Pancreas (tissue), 10 donors: ENCODE data around the gene ERF. TPM values are rescaled to one million over a fixed set of nuclear protein-coding genes. Genes with fewer than 3 reads are reported as not detected.

Experiments
- ATAC-seq, 4 donors: fragments of 200-7000 bp; cut with Tn5 transposase; one replicate each; pipeline versions ENCODE4 v1.8.0 to v1.9.1; 2020; ENCODE audit warnings: mild to moderate bottlenecking in 4 of 4, moderate library complexity in 4 of 4
- DNase-seq, 6 donors: peaks; one replicate each; pipeline ENCODE4 v3.0.0-alpha.2; 2020
- FAIRE-seq: peaks from 2 replicates; lab custom pipeline; 2012; peaks lifted over from hg19 to GRCh38; lab: Jason Lieb, UNC
- H3K27ac ChIP-seq, 4 donors: fragments of 200-600 bp; sonication (generic); 1 replicate in 3 of 4; 2 replicates in 1 of 4; pipeline versions ENCODE4 v1.5.0 to v1.8.0; 2020
- H3K27me3 ChIP-seq, 4 donors: fragments of 200-600 bp; one replicate each; pipeline ENCODE4 v1.8.0; 2021
- H3K36me3 ChIP-seq, 3 donors: fragments of 200-600 bp; sonication (generic) in 1 of 3; one replicate each; pipeline versions ENCODE4 v1.5.0 to v1.8.0; 2020 to 2021
- H3K4me1 ChIP-seq, 3 donors: fragments of 200-600 bp; one replicate each; pipeline ENCODE4 v1.8.0; 2021
- H3K4me3 ChIP-seq, 4 donors: fragments of 200-600 bp; sonication (generic) in 2 of 4; one replicate each; pipeline versions ENCODE4 v1.5.0 to v1.8.0; 2020 to 2021
- H3K9me3 ChIP-seq, 4 donors: fragments of 200-600 bp; one replicate each; pipeline ENCODE4 v1.8.0; 2021
- WGBS, 2 donors: extraction: QIAGEN DNeasy Blood & Tissue Kit; methylation state at CpG; one replicate each; pipeline ENCODE4 v1.1.7; 2013; 5-methylcytosine and 5-hydroxymethylcytosine counted together
- intact Hi-C, 3 donors: fragments of 100-400 bp; cut with DNase I; formaldehyde crosslinking; loops; one replicate each; pipeline versions ENCODE4 v1.11.1 to v1.14.2; 2022
- polyA plus RNA-seq, 2 donors: library from polyadenylated mRNA; stranded (reverse); fragments of 200-250 nt; gene quantifications; one replicate each; pipeline ENCODE4 v1.2.3, GENCODE V29; 2013
- total RNA-seq, 6 donors: library from RNA; stranded (reverse); fragmentation: NEBNext Ultra II Directional in 4 of 6; extraction: Animal tissue kit (Norgen Biotek cat#: 25700) in 4 of 6; gene quantifications; one replicate each; pipeline versions ENCODE4 v1.2.1 to v1.2.4, GENCODE V29; 2021 to 2023
- TF ChIP-seq, protein P1 (sequence below), 4 donors: fragments of 200-600 bp; sonication (generic) in 3 of 4; IDR thresholded peaks; one replicate each; pipeline versions ENCODE4 v1.5.0 to v1.8.0; 2021; ENCODE audit warnings: antibody characterized with exemption in 4 of 4
- donor health status: healthy with polysubstance abuse.
- donor health status: DM: no; HTN: no; CAD: no; lungs with moderate emphysema.
- donor health status: DM: no; HTN: no; CAD: no.
- donor health status: control.
- donor health status: control.
- donor health status: Bipolar disorder and iron deficiency.
- donor health status: DM: yes; HTN: yes; CAD: no.
- donor health status: DM: no; HTN: no; CAD: no.
- donor health status: DM: no; HTN: no; CAD: no.
- donor health status: DM: yes; HTN: yes; CAD: no.

The ERF gene
- total and polyA plus RNA-seq, 8 donors: 20.5 to 48.5 (median 22.9) TPM

DNA sequence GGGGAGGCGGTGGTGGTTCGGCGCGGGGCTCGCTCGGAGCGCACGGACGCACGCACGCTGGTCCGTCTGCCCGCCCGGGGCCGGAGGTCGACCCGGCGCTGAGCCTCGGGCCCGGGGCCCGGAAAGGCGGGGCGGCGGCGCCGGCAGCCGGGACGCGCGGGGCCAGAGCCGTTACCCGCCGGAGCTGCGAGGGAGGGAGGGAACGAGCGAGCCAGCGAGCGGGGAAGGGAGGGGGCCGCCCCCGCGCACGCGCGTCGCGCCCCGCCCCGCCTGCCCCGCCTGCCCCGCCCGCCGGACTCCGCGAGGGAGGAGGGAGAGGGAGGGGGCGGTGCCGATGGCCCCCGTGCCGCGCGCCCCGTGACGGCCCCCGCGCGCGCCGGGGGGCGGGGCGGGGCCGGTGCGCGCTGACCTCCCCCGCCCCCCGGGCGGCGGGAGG, 29.2 kb upstream of the ERF start:
- peaks cover 5 to 19% (median 12%) of the 10 kb centered on the region in 3 donors for H3K36me3 ChIP-seq
- peak overlapping the region in 3 of 4 donors; percentile 67 to 90 (median 79) for H3K27ac ChIP-seq
- no peaks in the 10 kb centered on the region for H3K27me3 ChIP-seq
- intact Hi-C loops: no loop called here
- DNase-seq: peak; percentile 78 to 92 (median 89)
- FAIRE-seq: no peak
- H3K4me3 ChIP-seq: peak overlapping the region in 3 of 4 donors; percentile 40 to 54 (median 44)
- peak; percentile 20 to 63 (median 48) for ATAC-seq
- WGBS, 2 donors: 0 to 1% methylated on average over 1 to 69 of the region's 76 CpGs
- no peaks in the 10 kb centered on the region for H3K9me3 ChIP-seq
- H3K4me1 ChIP-seq: peaks cover 16 to 37% (median 18%) of the 10 kb centered on the region in 3 donors
- TF ChIP-seq, protein P1, sequence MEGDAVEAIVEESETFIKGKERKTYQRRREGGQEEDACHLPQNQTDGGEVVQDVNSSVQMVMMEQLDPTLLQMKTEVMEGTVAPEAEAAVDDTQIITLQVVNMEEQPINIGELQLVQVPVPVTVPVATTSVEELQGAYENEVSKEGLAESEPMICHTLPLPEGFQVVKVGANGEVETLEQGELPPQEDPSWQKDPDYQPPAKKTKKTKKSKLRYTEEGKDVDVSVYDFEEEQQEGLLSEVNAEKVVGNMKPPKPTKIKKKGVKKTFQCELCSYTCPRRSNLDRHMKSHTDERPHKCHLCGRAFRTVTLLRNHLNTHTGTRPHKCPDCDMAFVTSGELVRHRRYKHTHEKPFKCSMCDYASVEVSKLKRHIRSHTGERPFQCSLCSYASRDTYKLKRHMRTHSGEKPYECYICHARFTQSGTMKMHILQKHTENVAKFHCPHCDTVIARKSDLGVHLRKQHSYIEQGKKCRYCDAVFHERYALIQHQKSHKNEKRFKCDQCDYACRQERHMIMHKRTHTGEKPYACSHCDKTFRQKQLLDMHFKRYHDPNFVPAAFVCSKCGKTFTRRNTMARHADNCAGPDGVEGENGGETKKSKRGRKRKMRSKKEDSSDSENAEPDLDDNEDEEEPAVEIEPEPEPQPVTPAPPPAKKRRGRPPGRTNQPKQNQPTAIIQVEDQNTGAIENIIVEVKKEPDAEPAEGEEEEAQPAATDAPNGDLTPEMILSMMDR (IDR thresholded peaks at IDR 0.05): no peak

DNA sequence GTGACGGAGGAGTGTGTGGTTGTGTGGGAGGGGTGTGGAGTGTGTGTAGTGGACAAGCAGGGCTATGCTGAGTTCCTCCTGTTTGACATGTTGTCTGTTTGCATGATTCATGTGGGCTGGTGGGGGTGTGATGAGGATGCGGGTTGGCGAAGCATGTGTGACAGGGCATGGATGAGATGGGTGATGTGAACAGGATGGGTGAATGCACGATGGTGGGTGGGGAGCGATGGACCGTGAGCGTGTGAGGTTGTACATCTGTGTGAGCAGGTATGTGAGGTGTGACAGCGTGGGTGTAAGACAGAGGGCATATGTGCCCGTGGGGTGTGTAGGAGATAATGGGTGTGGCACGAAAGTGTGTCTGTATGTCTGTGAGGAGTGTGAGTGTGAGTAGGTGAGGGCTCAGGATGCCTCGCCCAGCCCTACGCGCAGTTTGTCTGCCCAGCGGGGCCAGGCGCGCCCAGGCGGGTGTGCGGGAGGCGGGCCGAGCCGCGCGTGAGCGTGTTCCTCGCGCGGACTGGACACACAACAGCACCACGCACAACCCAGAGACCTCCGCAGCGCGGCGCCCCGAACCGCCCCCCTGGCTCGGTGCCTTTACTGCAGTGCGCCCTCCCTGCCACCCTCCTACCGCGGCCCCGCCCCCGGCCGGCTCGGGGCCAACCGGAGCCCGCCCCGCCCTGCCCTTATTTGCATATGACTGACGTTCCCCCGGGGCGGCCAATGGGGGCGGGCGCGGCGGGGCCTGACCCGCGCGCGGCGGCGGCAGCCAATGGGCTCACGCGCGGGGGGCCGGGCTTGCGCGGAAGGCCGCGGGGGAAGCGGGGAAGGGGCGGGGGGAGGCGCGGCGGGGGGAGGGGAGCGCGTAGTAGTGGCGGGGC, 28.5 kb upstream of the ERF start:
- Histone ChIP-seq H3K9me3 (no peaks in the 10 kb centered on the region), H3K27ac (peak overlapping the region; percentile 67 to 90 (median 76)), H3K4me1 (peaks cover 20 to 44% (median 20%) of the 10 kb centered on the region in 3 donors), H3K27me3 (no peaks in the 10 kb centered on the region), H3K4me3 (peak overlapping the region; percentile 28 to 54 (median 42)), H3K36me3 (peaks cover 5 to 13% (median 9%) of the 10 kb centered on the region in 3 donors)
- intact Hi-C loops: no loop called here
- TF ChIP-seq, protein P1 (IDR thresholded peaks at IDR 0.05): no peak
- 1% methylated on average over 37 to 66 of the region's 74 CpGs for WGBS, 2 donors
- DNase-seq (peak; percentile 95 to 98 (median 97)), FAIRE-seq (no peak), ATAC-seq (peak; percentile 74 to 80 (median 77))

DNA sequence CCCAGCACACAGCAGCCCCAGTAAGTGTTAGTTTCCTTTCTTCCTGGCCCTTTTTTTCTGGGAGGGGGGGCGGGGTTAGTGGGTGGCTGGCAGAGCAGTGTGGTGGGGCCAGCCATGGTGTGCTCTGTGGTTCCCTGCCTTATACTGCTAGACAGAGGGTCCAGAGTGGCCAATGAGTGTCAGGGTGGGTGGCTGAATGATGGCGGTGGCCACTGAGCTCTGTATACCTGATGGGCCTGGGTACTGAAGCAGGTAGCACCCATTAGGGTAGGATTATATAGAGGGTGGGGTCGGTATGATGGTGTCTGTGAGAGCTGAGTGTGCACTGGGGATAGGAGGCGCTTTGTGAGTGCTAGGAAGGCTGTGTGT, 27.9 kb upstream of the ERF start:
- ATAC-seq (no peak), FAIRE-seq (no peak), DNase-seq (no peak)
- intact Hi-C loops: no loop called here
- H3K4me1 ChIP-seq: peaks cover 20 to 50% (median 26%) of the 10 kb centered on the region in 3 donors
- H3K9me3 ChIP-seq: no peaks in the 10 kb centered on the region
- peak overlapping the region in 2 of 4 donors; percentile 44 to 54 for H3K4me3 ChIP-seq
- peak overlapping the region in 3 of 4 donors; percentile 67 to 90 (median 81) for H3K27ac ChIP-seq
- WGBS, 2 donors: 51% methylated on average over 4 of the region's 4 CpGs
- TF ChIP-seq, protein P1 (IDR thresholded peaks at IDR 0.05): no peak
- peaks cover 5 to 8% (median 7%) of the 10 kb centered on the region in 3 donors for H3K36me3 ChIP-seq
- no peaks in the 10 kb centered on the region for H3K27me3 ChIP-seq

DNA sequence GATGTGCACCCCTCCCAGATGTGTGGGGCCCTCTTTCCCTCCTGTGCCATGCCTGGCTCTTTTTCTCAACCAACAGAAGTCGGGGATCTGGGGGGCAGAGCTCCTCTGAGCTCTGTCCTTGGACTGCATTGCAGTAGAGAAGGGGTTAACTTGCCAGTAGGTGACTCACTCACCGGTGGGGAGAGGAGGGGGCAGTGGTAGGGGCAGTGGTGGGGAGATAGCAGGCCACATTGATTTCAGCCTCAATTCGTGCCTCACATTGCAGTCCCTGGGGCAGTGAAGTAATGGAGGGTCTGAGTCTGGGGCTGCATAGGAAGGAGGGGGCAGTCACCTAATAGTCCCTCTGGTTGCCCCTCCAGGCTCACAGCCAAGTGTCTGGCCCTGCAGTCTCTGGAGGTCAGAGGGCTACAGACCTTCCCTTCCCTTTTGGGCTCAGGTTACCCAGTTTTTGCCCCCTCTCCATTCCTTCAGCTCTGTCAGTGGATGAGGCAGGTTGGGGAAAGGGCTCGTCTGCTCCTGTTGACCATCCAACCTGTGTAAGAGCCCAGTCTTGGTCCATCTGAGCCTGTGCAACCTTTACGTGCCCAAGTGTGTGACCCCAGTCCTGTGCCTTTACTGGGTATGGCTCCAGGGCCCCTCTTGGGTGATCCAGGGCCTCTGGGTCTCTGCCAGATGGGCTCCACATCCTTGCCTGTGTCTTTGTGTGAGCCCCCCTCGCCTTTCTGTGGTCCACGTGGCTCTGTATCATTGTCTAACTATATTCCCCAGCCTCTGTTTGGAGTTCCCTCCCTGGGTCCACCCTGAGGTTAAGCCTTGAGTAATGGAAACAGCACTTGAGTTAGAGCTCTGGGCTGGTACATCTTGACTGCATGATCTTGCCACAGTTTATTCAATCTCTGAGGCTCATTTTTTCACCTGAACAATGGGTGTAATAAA, 27.2 kb upstream of the ERF start:
- H3K9me3 ChIP-seq: no peaks in the 10 kb centered on the region
- intact Hi-C loops: no loop called here
- DNase-seq: peak in 4 of 6 donors; percentile 59 to 69 (median 62)
- peak overlapping the region in 2 of 4 donors; percentile 60 to 62 for H3K4me3 ChIP-seq
- WGBS, 2 donors: 38 to 39% methylated on average over 7 of the region's 7 CpGs
- TF ChIP-seq, protein P1 (IDR thresholded peaks at IDR 0.05): no peak
- H3K36me3 ChIP-seq: peaks cover 0 to 1% (median under 1%) of the 10 kb centered on the region in 3 donors
- no peaks in the 10 kb centered on the region for H3K27me3 ChIP-seq
- peaks cover 20 to 54% (median 29%) of the 10 kb centered on the region in 3 donors for H3K4me1 ChIP-seq
- no peak for ATAC-seq
- no peak for FAIRE-seq
- H3K27ac ChIP-seq: peak overlapping the region; percentile 70 to 90 (median 78)
